GM21515 (cell line): ENCODE results near the gene TMEM184A.

Experiments used
- ATAC-seq: cut with Tn5 transposase; IDR thresholded peaks from one replicate; pipeline ENCODE4 v1.9.1; 2021; ENCODE audit not compliant: unreplicated experiment

The TMEM184A gene

GRCh38 chr7:1553512-1554210, 2.3 kb downstream of the TMEM184A start:
- ATAC-seq = no peak

GRCh38 chr7:1552200-1552599, 3.8 kb downstream of the TMEM184A start:
- no peak for ATAC-seq

- no peak for ATAC-seq
Measured at GRCh38 chr7:1550846-1551155, 5.2 kb downstream of the TMEM184A start.

- ATAC-seq = no peak
Measured at GRCh38 chr7:1550005-1550845, 5.8 kb downstream of the TMEM184A start.

GRCh38 chr7:1549357-1550004, 6.5 kb downstream of the TMEM184A start:
- ATAC-seq = no peak

GRCh38 chr7:1548944-1549343, 7.1 kb downstream of the TMEM184A start:
- ATAC-seq = no peak

- no peak for ATAC-seq
Measured at GRCh38 chr7:1548438-1548831, 7.6 kb downstream of the TMEM184A start.

GRCh38 chr7:1547777-1548437, 8.1 kb downstream of the TMEM184A start:
- no peak for ATAC-seq

- ATAC-seq = no peak
Measured at GRCh38 chr7:1546909-1547776, 8.9 kb downstream of the TMEM184A start.

GRCh38 chr7:1546274-1546908, 9.6 kb downstream of the TMEM184A start:
- no peak for ATAC-seq

- no peak for ATAC-seq
Measured at GRCh38 chr7:1545417-1546246, 10.4 kb downstream of the TMEM184A start.

- ATAC-seq = no peak
Measured at GRCh38 chr7:1544896-1545416, 11.0 kb downstream of the TMEM184A start.

- ATAC-seq = no peak
Measured at GRCh38 chr7:1544178-1544895, 11.7 kb downstream of the TMEM184A start.

GRCh38 chr7:1543826-1544177, 12.2 kb downstream of the TMEM184A start:
- no peak for ATAC-seq

- ATAC-seq = no peak
Measured at GRCh38 chr7:1542841-1543747, 12.9 kb downstream of the TMEM184A start.

GRCh38 chr7:1542329-1542728, 13.7 kb downstream of the TMEM184A start:
- no peak for ATAC-seq

GRCh38 chr7:1541431-1542162, 14.4 kb downstream of the TMEM184A start:
- ATAC-seq = no peak
